Naive thymus-derived CD8-positive, alpha-beta T cell (primary cell): ENCODE data around the gene RUNX2. TPM values are rescaled to one million over a fixed set of nuclear protein-coding genes. Genes with fewer than 3 reads are reported as not detected.
A peak's percentile ranks its signal among the peaks of the same experiment; 100 is the strongest.

ENCODE experiments used
- ATAC-seq, 2 donors: fragments of 150-1000 bp; cut with Tn5 transposase in 1 of 2; sonication (Bioruptor Pico), chemical (Tn5 transposase) in 1 of 2; 1 replicate in 1 of 2; 2 replicates in 1 of 2; pipeline ENCODE4 v1.10.0; 2021; ENCODE audit warnings: mild to moderate bottlenecking in 2 of 2, moderate library complexity in 2 of 2
- POLR2A ChIA-PET: fragments of 350-600 bp; sonication (Branson Sonifier 250); formaldehyde crosslinking; loops from one replicate; lab custom pipeline; 2021; ENCODE audit warnings: antibody characterized with exemption; lab: Charles Lee
- DNase-seq, 10 donors: peaks; one replicate each; pipeline versions ENCODE4 v3.0.0 to v3.0.0-alpha.2; 2020 to 2022
- H3K27ac Mint-ChIP-seq, 10 donors: one replicate each; pipeline ENCODE4 v1.8.0; 2020 to 2022; ENCODE audit warnings: mild to moderate bottlenecking in 10 of 10, mixed read lengths in 10 of 10, moderate library complexity in 4 of 10, inconsistent platforms in 1 of 10
- H3K27me3 Mint-ChIP-seq, 5 donors: one replicate each; pipeline ENCODE4 v1.8.0; 2021 to 2022; ENCODE audit warnings: mixed read lengths in 5 of 5
- H3K36me3 Mint-ChIP-seq, 3 donors: one replicate each; pipeline ENCODE4 v1.8.0; 2020 to 2022; ENCODE audit warnings: mixed read lengths in 3 of 3, mild to moderate bottlenecking in 2 of 3, inconsistent platforms in 1 of 3
- H3K4me1 Mint-ChIP-seq, 4 donors: one replicate each; pipeline ENCODE4 v1.8.0; 2021 to 2022; ENCODE audit warnings: mixed read lengths in 4 of 4
- H3K4me3 Mint-ChIP-seq, 10 donors: one replicate each; pipeline ENCODE4 v1.8.0; 2020 to 2022; ENCODE audit warnings: mild to moderate bottlenecking in 10 of 10, mixed read lengths in 10 of 10, moderate library complexity in 6 of 10, inconsistent platforms in 1 of 10
- H3K9me3 Mint-ChIP-seq, 9 donors: one replicate each; pipeline ENCODE4 v1.8.0; 2020 to 2022; ENCODE audit warnings: mixed read lengths in 9 of 9, mild to moderate bottlenecking in 3 of 9, inconsistent platforms in 1 of 9, moderate library complexity in 1 of 9
- polyA plus RNA-seq, 3 donors: library from polyadenylated mRNA; unstranded; fragments of 300-500 nt; fragmentation: Illumina TruSeq; gene quantifications; one replicate each; pipeline ENCODE4 v1.2.3, GENCODE V29; 2021
- total RNA-seq, 8 experiments: library from RNA in 2 of 8; stranded (reverse) in 2 of 8; gene quantifications; one replicate each; pipeline ENCODE4 v1.2.3 and lab custom pipeline; 2021 to 2026

RUNX2 gene
- total and polyA plus RNA-seq, 5 experiments from 2014 or later: 31.3 to 44.3 (median 36.7) TPM

DNA sequence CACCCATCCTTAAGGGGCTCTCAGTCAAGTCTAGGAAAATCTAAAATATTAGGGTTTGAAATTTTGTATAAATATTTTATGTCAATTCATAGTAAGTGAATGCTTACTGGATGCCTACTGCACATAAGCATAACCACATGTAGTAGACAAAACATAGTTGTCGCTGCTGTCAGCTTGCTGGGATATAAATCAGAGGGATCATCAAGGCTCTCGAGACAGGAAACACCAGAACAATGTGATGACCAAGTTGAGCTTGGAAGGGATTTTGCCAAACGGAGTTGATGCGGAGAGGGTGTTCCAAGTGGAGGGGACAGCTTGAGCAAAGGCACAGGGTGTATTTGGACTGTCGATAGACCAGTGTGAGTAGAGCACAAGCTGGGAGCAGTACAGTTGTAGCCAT lies 155.4 kb downstream of the RUNX2 start:
- ATAC-seq: no peak
- H3K27me3 Mint-ChIP-seq: no peaks in the 10 kb centered on the region
- H3K4me3 Mint-ChIP-seq: no peak overlapping the region
- H3K9me3 Mint-ChIP-seq: no peaks in the 10 kb centered on the region
- DNase-seq: no peak
- H3K4me1 Mint-ChIP-seq: peaks cover 16 to 48% (median 36%) of the 10 kb centered on the region in 4 donors
- no peak overlapping the region for H3K27ac Mint-ChIP-seq
- H3K36me3 Mint-ChIP-seq: peaks cover 5 to 24% (median 9%) of the 10 kb centered on the region in 3 donors
- POLR2A ChIA-PET: interaction anchor here (0.6 to 1.4 kb wide), 2 partner anchors 25 to 29 kb away, joined by 3 read pairs; no protein-coding TSS in a partner anchor

DNA sequence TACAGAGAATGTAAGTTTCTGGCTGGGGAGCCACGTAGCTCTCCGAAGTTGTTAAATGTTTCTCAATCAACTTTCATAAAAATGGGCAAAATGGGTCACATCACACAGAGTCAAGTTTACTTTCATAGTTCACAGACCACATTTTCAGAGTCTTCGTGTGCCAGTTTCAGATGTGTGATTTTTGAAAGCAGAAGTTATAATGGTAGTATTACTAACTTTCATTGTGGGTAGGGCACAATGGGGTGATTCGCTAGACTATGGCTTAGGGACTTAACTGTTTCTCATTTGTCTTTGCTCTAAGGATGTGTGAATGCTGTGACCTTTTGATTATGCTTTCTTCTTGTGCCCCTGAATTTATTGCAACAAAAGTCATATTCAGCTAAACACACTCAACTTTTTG lies 158.6 kb downstream of the RUNX2 start:
- peak overlapping the region in 2 of 10 donors; percentile 10 to 35 for H3K27ac Mint-ChIP-seq
- no peak for DNase-seq

DNA sequence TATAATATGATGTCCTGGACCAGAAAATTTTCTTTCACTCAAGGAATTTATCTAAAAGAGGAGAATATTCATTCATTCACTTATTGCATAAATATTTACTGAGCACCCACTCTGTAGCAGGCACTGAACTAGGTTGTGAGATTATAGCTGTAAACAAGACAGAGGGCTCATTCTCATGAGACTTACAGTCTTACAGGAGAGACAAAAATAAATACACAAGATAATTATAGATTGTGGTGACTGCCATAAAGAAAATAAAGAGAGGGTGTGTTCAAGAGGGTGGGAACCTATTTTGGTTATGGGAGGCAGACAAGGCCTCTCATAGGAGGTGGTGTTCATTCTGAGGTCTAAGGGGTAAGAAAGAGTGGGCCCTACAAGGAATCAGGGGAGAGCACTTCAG lies 159.5 kb downstream of the RUNX2 start:
- H3K4me1 Mint-ChIP-seq: peaks cover 18 to 60% (median 43%) of the 10 kb centered on the region in 4 donors
- H3K4me3 Mint-ChIP-seq: no peak overlapping the region
- POLR2A ChIA-PET: interaction anchor here (0.5 kb wide), 1 partner anchor 268 kb away, joined by 4 read pairs; no protein-coding TSS in a partner anchor
- peak overlapping the region in 4 of 10 donors; percentile 7 to 76 (median 30) for H3K27ac Mint-ChIP-seq
- ATAC-seq (no peak), DNase-seq (no peak)
- H3K9me3 Mint-ChIP-seq: no peaks in the 10 kb centered on the region
- peaks cover 5 to 29% (median 11%) of the 10 kb centered on the region in 3 donors for H3K36me3 Mint-ChIP-seq
- H3K27me3 Mint-ChIP-seq: no peaks in the 10 kb centered on the region

More for the DNA sequence above, 158.6 kb downstream of the RUNX2 start:
- Mint-ChIP-seq H3K36me3 (peaks cover 5 to 23% (median 9%) of the 10 kb centered on the region in 3 donors), H3K27me3 (no peaks in the 10 kb centered on the region), H3K4me1 (peaks cover 18 to 60% (median 43%) of the 10 kb centered on the region in 4 donors), H3K4me3 (no peak overlapping the region), H3K9me3 (no peaks in the 10 kb centered on the region)
- POLR2A ChIA-PET: no interaction called here
- ATAC-seq: no peak

DNA sequence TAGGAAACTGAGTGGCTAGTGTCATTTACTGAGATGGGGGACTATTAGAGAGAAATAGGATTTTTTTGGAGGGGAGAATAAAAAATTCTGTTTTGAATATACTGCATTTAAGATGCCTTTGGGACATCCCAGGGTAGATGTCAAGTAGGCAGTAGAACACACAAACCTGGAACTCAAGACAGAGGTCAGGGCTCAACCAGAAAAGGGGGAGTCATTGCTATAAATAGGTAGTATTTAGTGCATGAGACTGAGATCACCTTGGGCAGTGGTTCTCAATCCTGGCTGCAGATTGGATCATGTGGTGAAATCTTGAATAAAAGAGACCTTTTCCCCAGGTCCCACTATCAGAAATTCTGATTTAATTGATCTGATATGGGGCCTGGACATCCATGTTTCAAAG lies 160.1 kb downstream of the RUNX2 start:
- Mint-ChIP-seq H3K27me3 (no peaks in the 10 kb centered on the region), H3K36me3 (peaks cover 5 to 31% (median 9%) of the 10 kb centered on the region in 3 donors), H3K9me3 (no peaks in the 10 kb centered on the region), H3K27ac (peak overlapping the region in 3 of 10 donors; percentile 7 to 76 (median 38)), H3K4me3 (peak overlapping the region in 1 of 10 donors; percentile 55), H3K4me1 (peaks cover 18 to 60% (median 44%) of the 10 kb centered on the region in 4 donors)
- DNase-seq (no peak), ATAC-seq (no peak)
- POLR2A ChIA-PET: no interaction called here

DNA sequence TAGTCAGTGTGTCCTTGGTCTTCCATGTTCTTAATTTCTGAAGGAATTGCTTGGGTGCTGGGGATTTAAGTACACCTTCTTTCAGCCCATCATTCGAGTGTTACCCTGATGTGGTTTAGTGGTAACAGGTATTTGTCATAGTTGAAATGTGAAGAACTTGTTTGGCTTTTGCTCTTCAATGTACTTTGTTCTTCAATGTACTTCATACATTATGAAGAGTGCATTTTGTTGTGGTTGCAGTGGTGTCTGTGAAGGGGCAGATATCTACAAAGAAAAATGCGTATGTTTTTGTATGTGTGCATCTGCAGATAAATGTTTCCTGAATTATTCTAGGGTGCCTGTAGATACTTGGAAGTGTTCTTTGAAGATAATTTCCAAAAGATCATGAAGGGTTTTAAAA lies 160.8 kb downstream of the RUNX2 start:
- H3K4me3 Mint-ChIP-seq: peak overlapping the region in 9 of 10 donors; percentile 0 to 68 (median 49)
- H3K27me3 Mint-ChIP-seq: no peaks in the 10 kb centered on the region
- peak; percentile 95 to 97 for ATAC-seq
- H3K4me1 Mint-ChIP-seq: peaks cover 16 to 59% (median 46%) of the 10 kb centered on the region in 4 donors
- peak overlapping the region in 6 of 10 donors; percentile 4 to 85 (median 31) for H3K27ac Mint-ChIP-seq
- H3K36me3 Mint-ChIP-seq: peaks cover 0 to 28% (median 10%) of the 10 kb centered on the region in 3 donors
- DNase-seq: peak in 8 of 10 donors; percentile 20 to 86 (median 64)
- no peaks in the 10 kb centered on the region for H3K9me3 Mint-ChIP-seq
- POLR2A ChIA-PET: no interaction called here

DNA sequence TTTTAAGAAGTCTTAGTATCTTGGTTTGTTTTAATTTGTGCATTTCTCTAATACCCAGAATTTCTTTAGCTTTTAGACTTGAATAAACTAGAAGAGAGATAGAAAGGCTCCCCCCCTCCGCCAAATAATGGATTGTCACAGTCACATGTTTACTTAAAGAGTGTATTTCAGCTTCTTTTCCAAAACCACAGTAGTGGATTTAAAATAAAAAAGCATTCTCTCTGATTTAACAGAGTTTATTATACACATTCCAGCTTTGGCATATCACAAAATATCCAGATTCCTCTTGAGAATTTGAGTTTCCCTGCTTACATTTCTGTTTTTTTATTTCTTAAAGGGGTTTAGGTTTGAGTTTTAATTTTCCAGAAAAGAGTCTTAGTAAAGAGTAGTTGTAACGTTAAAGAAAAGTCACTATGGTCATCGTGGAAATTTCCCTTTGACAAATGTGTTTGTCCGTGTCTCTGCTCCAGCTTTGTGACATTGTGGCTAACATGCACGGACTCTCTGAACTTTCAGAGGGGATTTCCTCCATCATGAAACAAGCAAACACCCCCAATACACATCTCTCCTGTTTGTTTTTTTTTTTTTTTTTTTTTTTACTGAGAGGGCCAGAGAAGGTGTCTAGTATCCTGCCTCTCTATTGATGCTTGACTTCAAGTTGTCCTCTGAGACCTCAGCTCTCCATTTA lies 163.1 kb downstream of the RUNX2 start:
- Mint-ChIP-seq H3K27ac (peak overlapping the region in 2 of 10 donors; percentile 15 to 16), H3K9me3 (no peaks in the 10 kb centered on the region), H3K27me3 (no peaks in the 10 kb centered on the region), H3K36me3 (peaks cover 0 to 30% (median 7%) of the 10 kb centered on the region in 3 donors), H3K4me3 (no peak overlapping the region), H3K4me1 (peaks cover 29 to 68% (median 66%) of the 10 kb centered on the region in 4 donors)
- ATAC-seq (no peak), DNase-seq (no peak)
- POLR2A ChIA-PET: interaction anchor here (0.7 kb wide), 1 partner anchor 56 kb away, joined by 9 read pairs; no protein-coding TSS in a partner anchor

DNA sequence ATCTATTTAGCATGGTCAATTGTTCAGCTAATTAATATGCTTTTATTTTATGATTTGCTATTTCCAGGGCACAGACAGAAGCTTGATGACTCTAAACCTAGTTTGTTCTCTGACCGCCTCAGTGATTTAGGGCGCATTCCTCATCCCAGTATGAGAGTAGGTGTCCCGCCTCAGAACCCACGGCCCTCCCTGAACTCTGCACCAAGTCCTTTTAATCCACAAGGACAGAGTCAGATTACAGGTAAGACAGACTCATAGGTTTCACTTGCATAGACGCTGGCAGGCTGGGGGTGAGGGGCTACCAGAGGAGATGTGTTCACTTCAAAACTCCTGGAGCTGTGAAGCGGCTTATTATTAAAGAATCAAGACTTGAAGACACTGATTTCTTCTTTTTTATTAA lies 163.7 kb downstream of the RUNX2 start:
- no peak for DNase-seq
- peaks cover 36 to 71% (median 68%) of the 10 kb centered on the region in 4 donors for H3K4me1 Mint-ChIP-seq

DNA sequence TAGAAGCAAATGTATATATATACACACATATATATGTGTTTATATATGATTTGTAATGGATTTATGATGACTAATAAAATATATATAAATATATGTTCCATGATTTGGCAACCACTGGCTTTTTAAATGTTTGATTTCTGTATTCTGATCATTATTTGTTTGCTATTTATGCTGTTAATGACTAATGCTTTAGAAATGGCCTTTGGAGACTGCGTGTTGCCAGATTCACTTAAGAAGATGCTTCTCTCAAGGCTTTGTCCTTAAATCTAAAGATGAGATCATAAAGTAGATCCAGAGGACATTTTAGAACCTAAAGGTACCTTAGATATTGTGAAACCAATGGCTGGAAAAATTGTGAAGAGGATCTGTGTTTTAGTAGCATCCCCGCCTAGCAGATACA lies 165.6 kb downstream of the RUNX2 start:
- Mint-ChIP-seq H3K9me3 (no peaks in the 10 kb centered on the region), H3K27me3 (peaks cover 0 to 1% (median 0%) of the 10 kb centered on the region in 5 donors), H3K36me3 (peaks cover 0 to 38% (median 10%) of the 10 kb centered on the region in 3 donors), H3K4me3 (peak overlapping the region in 5 of 10 donors; percentile 16 to 39 (median 21)), H3K4me1 (peaks cover 32 to 64% (median 60%) of the 10 kb centered on the region in 4 donors), H3K27ac (peak overlapping the region in 4 of 10 donors; percentile 7 to 31 (median 24))
- DNase-seq (no peak), ATAC-seq (no peak)
- POLR2A ChIA-PET: interaction anchor here (1.5 kb wide), 1 partner anchor 72 kb away, joined by 5 read pairs; no protein-coding TSS in a partner anchor

More for the DNA sequence above, 163.7 kb downstream of the RUNX2 start:
- Mint-ChIP-seq H3K27me3 (no peaks in the 10 kb centered on the region), H3K27ac (no peak overlapping the region), H3K9me3 (no peaks in the 10 kb centered on the region), H3K36me3 (peaks cover 0 to 31% (median 7%) of the 10 kb centered on the region in 3 donors), H3K4me3 (no peak overlapping the region)
- ATAC-seq: no peak
- POLR2A ChIA-PET: interaction anchor here (0.6 kb wide), 1 partner anchor 438 kb away, joined by 5 read pairs; no protein-coding TSS in a partner anchor

DNA sequence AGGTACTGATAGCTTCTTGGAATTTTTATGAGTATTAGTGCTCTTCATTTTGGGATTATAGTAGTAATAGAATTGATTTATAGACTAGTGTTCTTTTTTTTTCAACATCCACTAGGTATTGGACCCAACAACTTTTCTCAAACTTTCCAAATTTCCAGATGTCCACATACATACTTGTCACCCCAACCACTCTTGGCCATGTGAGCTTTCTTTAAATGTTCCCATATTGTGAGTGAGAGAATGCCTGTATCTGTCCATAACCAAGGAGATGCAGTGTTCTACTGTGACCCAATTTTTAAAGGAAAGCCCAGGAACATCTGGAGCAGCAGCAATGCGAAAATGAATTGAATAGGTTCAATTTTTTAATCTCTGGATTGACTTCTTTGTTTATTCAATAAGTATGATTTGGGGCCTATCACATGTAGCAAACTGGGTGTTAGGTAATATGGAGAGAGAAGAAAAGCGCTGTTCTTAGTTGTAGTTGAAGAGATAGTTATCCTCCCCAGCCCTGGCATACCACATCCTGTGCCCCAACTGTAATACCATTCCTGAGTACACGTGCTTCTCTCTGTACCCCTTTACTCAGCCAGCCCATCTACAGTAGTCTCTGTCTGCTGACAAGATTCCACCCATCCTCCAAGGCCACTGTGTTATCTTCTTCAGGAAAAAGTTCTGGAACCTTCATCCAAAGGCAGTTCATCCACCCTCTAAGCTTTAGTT lies 166.4 kb downstream of the RUNX2 start:
- POLR2A ChIA-PET: no interaction called here
- Mint-ChIP-seq H3K27me3 (peaks cover 0 to 2% (median 0%) of the 10 kb centered on the region in 5 donors), H3K4me1 (peaks cover 29 to 59% (median 54%) of the 10 kb centered on the region in 4 donors), H3K9me3 (no peaks in the 10 kb centered on the region), H3K27ac (peak overlapping the region in 9 of 10 donors; percentile 1 to 83 (median 50)), H3K36me3 (peaks cover 0 to 40% (median 11%) of the 10 kb centered on the region in 3 donors), H3K4me3 (peak overlapping the region in 8 of 10 donors; percentile 15 to 65 (median 40))
- DNase-seq: peak in 3 of 10 donors; percentile 20 to 52 (median 46)
- peak; percentile 75 to 85 for ATAC-seq

DNA sequence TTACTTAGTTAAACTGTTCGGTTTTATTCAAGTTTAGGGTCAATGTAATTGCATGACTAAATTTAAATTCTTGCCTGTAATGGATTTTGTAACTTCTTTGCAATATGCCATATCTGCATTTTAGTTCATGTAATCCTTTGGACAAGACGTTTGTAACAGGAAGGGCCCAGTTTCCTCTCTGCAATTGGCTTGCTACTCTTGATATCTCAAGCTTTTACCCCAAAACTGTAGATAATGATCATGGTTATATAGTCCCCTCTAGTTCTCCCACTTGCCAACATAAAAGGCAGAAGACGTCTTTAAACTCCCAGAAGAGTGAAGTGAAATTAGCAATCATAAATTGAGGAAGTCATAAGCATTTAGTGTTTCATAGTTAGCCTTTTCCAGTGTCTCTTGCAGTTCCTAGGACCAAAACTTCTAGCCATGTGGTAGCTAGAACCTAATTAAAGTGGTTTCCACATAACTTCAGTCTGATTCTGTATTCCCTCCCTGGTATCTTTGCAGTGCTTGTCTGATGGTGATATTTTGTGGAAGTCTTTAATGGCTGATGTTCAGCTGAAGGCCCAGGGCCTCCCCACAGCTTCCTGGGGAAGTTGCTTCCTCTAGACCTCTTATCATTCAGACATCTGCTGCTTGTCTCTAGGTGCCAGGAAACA lies 167.4 kb downstream of the RUNX2 start:
- H3K36me3 Mint-ChIP-seq: peaks cover 0 to 43% (median 14%) of the 10 kb centered on the region in 3 donors
- peaks cover 0 to 2% (median 0%) of the 10 kb centered on the region in 5 donors for H3K27me3 Mint-ChIP-seq
- peak overlapping the region in 9 of 10 donors; percentile 3 to 84 (median 44) for H3K27ac Mint-ChIP-seq
- no peaks in the 10 kb centered on the region for H3K9me3 Mint-ChIP-seq
- H3K4me1 Mint-ChIP-seq: peaks cover 29 to 49% (median 47%) of the 10 kb centered on the region in 4 donors
- DNase-seq (peak in 5 of 10 donors; percentile 7 to 51 (median 36)), ATAC-seq (peak; percentile 81 to 84)
- H3K4me3 Mint-ChIP-seq: peak overlapping the region in 9 of 10 donors; percentile 4 to 70 (median 57)
- POLR2A ChIA-PET: interaction anchor here (0.6 to 1.1 kb wide), 3 partner anchors 74 to 157 kb away, joined by 3 to 4 read pairs (median 3); no protein-coding TSS in a partner anchor

DNA sequence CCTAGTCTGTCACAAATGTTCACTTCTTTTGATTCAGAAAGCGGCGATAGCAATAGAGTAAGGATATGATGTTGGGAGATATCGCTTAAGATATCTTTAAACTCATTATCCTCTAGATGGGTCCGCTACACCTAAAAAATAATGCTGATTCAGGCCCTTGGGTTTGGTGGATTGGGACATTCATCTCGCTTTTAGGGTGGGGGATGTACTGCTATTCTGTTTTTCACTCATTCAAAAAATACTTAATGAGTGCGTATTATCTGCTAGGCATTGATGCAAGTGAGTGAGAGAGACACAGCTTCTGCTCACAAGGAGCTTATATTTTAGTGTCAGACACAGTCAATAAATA lies 167.9 kb downstream of the RUNX2 start:
- Mint-ChIP-seq H3K4me1 (peaks cover 30 to 51% (median 45%) of the 10 kb centered on the region in 4 donors), H3K36me3 (peaks cover 0 to 41% (median 12%) of the 10 kb centered on the region in 3 donors), H3K9me3 (no peaks in the 10 kb centered on the region), H3K4me3 (peak overlapping the region in 8 of 10 donors; percentile 44 to 70 (median 61)), H3K27ac (peak overlapping the region in 4 of 10 donors; percentile 28 to 80 (median 48)), H3K27me3 (peaks cover 0 to 2% (median 0%) of the 10 kb centered on the region in 5 donors)
- DNase-seq (no peak), ATAC-seq (no peak)
- POLR2A ChIA-PET: interaction anchor here (1.0 to 1.1 kb wide), 2 partner anchors 74 to 157 kb away, joined by 3 read pairs; no protein-coding TSS in a partner anchor
